ENCODE measurements around the gene RNASE11.
A peak's percentile ranks its signal among the peaks of the same experiment; 100 is the strongest.
"Not testable (repeated sequence)": the region's sequence is repeated elsewhere in the genome, so short reads cannot be mapped to it uniquely, and the experiment has no call there.

The RNASE11 gene

GRCh38 chr14:20608383-20609110, 20.7 kb upstream of the RNASE11 start:
- Mint-ChIP-seq H3K27ac (no peak overlapping the region), H3K4me3 (peak overlapping the region; percentile 4), H3K4me1 (peaks cover 4% of the 10 kb centered on the region), H3K36me3 (no peaks in the 10 kb centered on the region), H3K27me3 (no peaks in the 10 kb centered on the region), H3K9me3 (no peaks in the 10 kb centered on the region)
- no peak for DNase-seq (ENCODE audit: low spot score in 2 of 2)
- ATAC-seq (ENCODE audit: low read depth) = no peak

GRCh38 chr14:20607617-20608016, 19.8 kb upstream of the RNASE11 start:
- ATAC-seq (ENCODE audit: low read depth) (no peak), DNase-seq (ENCODE audit: low spot score in 2 of 2) (no peak)
- Mint-ChIP-seq H3K27ac (no peak overlapping the region), H3K4me1 (peaks cover 4% of the 10 kb centered on the region), H3K9me3 (no peaks in the 10 kb centered on the region), H3K4me3 (no peak overlapping the region), H3K36me3 (no peaks in the 10 kb centered on the region), H3K27me3 (no peaks in the 10 kb centered on the region)

- Mint-ChIP-seq H3K4me3 (no peak overlapping the region), H3K27me3 (no peaks in the 10 kb centered on the region), H3K9me3 (no peaks in the 10 kb centered on the region), H3K27ac (no peak overlapping the region), H3K36me3 (no peaks in the 10 kb centered on the region), H3K4me1 (peaks cover 4% of the 10 kb centered on the region)
- ATAC-seq (ENCODE audit: low read depth) (no peak), DNase-seq (ENCODE audit: low spot score in 2 of 2) (no peak)
Measured at GRCh38 chr14:20606902-20607242, 19.1 kb upstream of the RNASE11 start.

GRCh38 chr14:20606190-20606901, 18.5 kb upstream of the RNASE11 start:
- no peak for ATAC-seq (ENCODE audit: low read depth)
- Mint-ChIP-seq H3K27ac (no peak overlapping the region), H3K27me3 (no peaks in the 10 kb centered on the region), H3K9me3 (no peaks in the 10 kb centered on the region), H3K4me3 (no peak overlapping the region), H3K36me3 (no peaks in the 10 kb centered on the region), H3K4me1 (peaks cover 4% of the 10 kb centered on the region)
- no peak for DNase-seq (ENCODE audit: low spot score in 2 of 2)

GRCh38 chr14:20603813-20604690, 16.3 kb upstream of the RNASE11 start:
- DNase-seq (ENCODE audit: low spot score in 2 of 2) = no peak
- Mint-ChIP-seq H3K27ac (no peak overlapping the region), H3K9me3 (no peaks in the 10 kb centered on the region), H3K4me3 (no peak overlapping the region), H3K36me3 (no peaks in the 10 kb centered on the region), H3K27me3 (no peaks in the 10 kb centered on the region), H3K4me1 (peaks cover 4% of the 10 kb centered on the region)
- no peak for ATAC-seq (ENCODE audit: low read depth)

- Mint-ChIP-seq H3K27me3 (no peaks in the 10 kb centered on the region), H3K36me3 (no peaks in the 10 kb centered on the region), H3K4me1 (no peaks in the 10 kb centered on the region), H3K9me3 (no peaks in the 10 kb centered on the region), H3K27ac (no peak overlapping the region), H3K4me3 (no peak overlapping the region)
- ATAC-seq (ENCODE audit: low read depth) = no peak
- no peak for DNase-seq (ENCODE audit: low spot score in 2 of 2)
Measured at GRCh38 chr14:20602583-20602982, 14.8 kb upstream of the RNASE11 start.

GRCh38 chr14:20601522-20601921, 13.7 kb upstream of the RNASE11 start:
- ATAC-seq (ENCODE audit: low read depth) (no peak), DNase-seq (ENCODE audit: low spot score in 2 of 2) (no peak)
- no peak overlapping the region for H3K27ac Mint-ChIP-seq
- no peaks in the 10 kb centered on the region for H3K4me1 Mint-ChIP-seq
- no peaks in the 10 kb centered on the region for H3K27me3 Mint-ChIP-seq
- H3K9me3 Mint-ChIP-seq = no peaks in the 10 kb centered on the region
- H3K36me3 Mint-ChIP-seq = no peaks in the 10 kb centered on the region
- H3K4me3 Mint-ChIP-seq = no peak overlapping the region

- Mint-ChIP-seq H3K27ac (no peak overlapping the region), H3K4me3 (no peak overlapping the region), H3K9me3 (no peaks in the 10 kb centered on the region), H3K4me1 (no peaks in the 10 kb centered on the region), H3K27me3 (peaks cover 2% of the 10 kb centered on the region), H3K36me3 (no peaks in the 10 kb centered on the region)
- ATAC-seq (ENCODE audit: low read depth) (no peak), DNase-seq (ENCODE audit: low spot score in 2 of 2) (no peak)
Measured at GRCh38 chr14:20597108-20597507, 9.3 kb upstream of the RNASE11 start.

GRCh38 chr14:20595726-20596125, 7.9 kb upstream of the RNASE11 start:
- H3K27me3 Mint-ChIP-seq = not testable (repeated sequence)

GRCh38 chr14:20592574-20592973, 4.8 kb upstream of the RNASE11 start:
- Mint-ChIP-seq H3K4me1 (no peaks in the 10 kb centered on the region), H3K9me3 (no peaks in the 10 kb centered on the region), H3K27me3 (peaks cover 7% of the 10 kb centered on the region), H3K36me3 (no peaks in the 10 kb centered on the region), H3K4me3 (no peak overlapping the region), H3K27ac (no peak overlapping the region)
- DNase-seq (ENCODE audit: low spot score in 2 of 2) (no peak), ATAC-seq (ENCODE audit: low read depth) (no peak)

More at GRCh38 chr14:20595726-20596125, 7.9 kb upstream of the RNASE11 start:
- not testable (repeated sequence) for DNase-seq (ENCODE audit: low spot score in 2 of 2); H3K4me3 Mint-ChIP-seq; H3K36me3 Mint-ChIP-seq; ATAC-seq (ENCODE audit: low read depth); H3K4me1 Mint-ChIP-seq; H3K9me3 Mint-ChIP-seq; H3K27ac Mint-ChIP-seq

- H3K36me3 Mint-ChIP-seq = peaks cover 1% of the 10 kb centered on the region
- DNase-seq (ENCODE audit: low spot score in 2 of 2) (no peak), ATAC-seq (ENCODE audit: low read depth) (no peak)
- H3K27me3 Mint-ChIP-seq = peaks cover 7% of the 10 kb centered on the region
- H3K4me1 Mint-ChIP-seq = no peaks in the 10 kb centered on the region
- H3K27ac Mint-ChIP-seq = no peak within 1 kb of the TSS
- H3K9me3 Mint-ChIP-seq = peaks cover 2% of the 10 kb centered on the region
- H3K4me3 Mint-ChIP-seq = no peak within 1 kb of the TSS
Measured at GRCh38 chr14:20591235-20591634, 3.4 kb upstream of the RNASE11 start, which contains the start of gene RNASE12. Gene RNASE12, minus strand, starts transcription at chr14:20591376. Its CDS starts 653 bp downstream, at chr14:20590723.

- Mint-ChIP-seq H3K27me3 (peaks cover 8% of the 10 kb centered on the region), H3K9me3 (peaks cover 6% of the 10 kb centered on the region)
Measured at GRCh38 chr14:20583908-20584307, 3.9 kb downstream of the RNASE11 start.

GRCh38 chr14:20583142-20583541, 4.7 kb downstream of the RNASE11 start:
- Mint-ChIP-seq H3K9me3 (peaks cover 6% of the 10 kb centered on the region), H3K36me3 (peaks cover 5% of the 10 kb centered on the region), H3K4me1 (no peaks in the 10 kb centered on the region), H3K27me3 (peaks cover 8% of the 10 kb centered on the region), H3K27ac (no peak overlapping the region), H3K4me3 (no peak overlapping the region)
- ATAC-seq (ENCODE audit: low read depth) (no peak), DNase-seq (ENCODE audit: low spot score in 2 of 2) (no peak)

More at GRCh38 chr14:20583908-20584307, 3.9 kb downstream of the RNASE11 start:
- ATAC-seq (ENCODE audit: low read depth) (no peak), DNase-seq (ENCODE audit: low spot score in 2 of 2) (no peak)
- H3K36me3 Mint-ChIP-seq = peaks cover 5% of the 10 kb centered on the region
- H3K4me1 Mint-ChIP-seq = no peaks in the 10 kb centered on the region
- no peak overlapping the region for H3K27ac Mint-ChIP-seq
- H3K4me3 Mint-ChIP-seq = no peak overlapping the region

GRCh38 chr14:20580242-20580641, 7.6 kb downstream of the RNASE11 start:
- DNase-seq (ENCODE audit: low spot score in 2 of 2) = no peak
- H3K27me3 Mint-ChIP-seq = peaks cover 4% of the 10 kb centered on the region
- H3K27ac Mint-ChIP-seq = no peak overlapping the region
- H3K9me3 Mint-ChIP-seq = no peaks in the 10 kb centered on the region
- no peaks in the 10 kb centered on the region for H3K36me3 Mint-ChIP-seq
- H3K4me3 Mint-ChIP-seq = no peak overlapping the region
- no peaks in the 10 kb centered on the region for H3K4me1 Mint-ChIP-seq
- ATAC-seq (ENCODE audit: low read depth) = no peak
